Measurements from ENCODE around the gene ANO9.
A peak's percentile ranks its signal among the peaks of the same experiment; 100 is the strongest.

ANO9 gene

GRCh38 chr11:409600-410483, 32.0 kb downstream of the ANO9 start:
- H2BK120ac ChIP-seq (ENCODE audit: low read depth, low read length) = peak overlapping the region; percentile 21
- no peak for DNase-seq
- H3K4me1 ChIP-seq (ENCODE audit: control insufficient read depth, insufficient read depth, low read depth, low read length) = peaks cover 70% of the 10 kb centered on the region
- H2BK12ac ChIP-seq (ENCODE audit: low read length in 2 of 2) = peak overlapping the region; percentile 12 to 70
- peaks cover 0 to 10% of the 10 kb centered on the region in 2 experiments for H3K36me3 ChIP-seq (ENCODE audit: control insufficient read depth in 1 of 2, insufficient read depth in 2 of 2, low read depth in 1 of 2, low read length in 2 of 2)
- H3K23ac ChIP-seq (ENCODE audit: low read length in 2 of 2) = no peak overlapping the region
- H4K91ac ChIP-seq (ENCODE audit: low read length) = no peak overlapping the region
- no peak overlapping the region for H3K4me3 ChIP-seq (ENCODE audit: insufficient read depth in 1 of 2, low read depth in 1 of 2, low read length in 2 of 2)
- H2BK5ac ChIP-seq (ENCODE audit: low read depth, low read length, poor library complexity, severe bottlenecking) = no peak overlapping the region
- no peak overlapping the region for H3K18ac ChIP-seq (ENCODE audit: low read depth in 1 of 2, low read length in 2 of 2)
- H2BK15ac ChIP-seq (ENCODE audit: low read depth, poor library complexity, severe bottlenecking) = no peak overlapping the region
- WGBS = 80% methylated on average over 18 of the region's 18 CpGs
- H4K8ac ChIP-seq (ENCODE audit: low read length) = no peak overlapping the region
- peaks cover 0 to 12% of the 10 kb centered on the region in 2 experiments for H3K27me3 ChIP-seq (ENCODE audit: control insufficient read depth in 1 of 2, insufficient read depth in 1 of 2, low read length in 2 of 2)
- H3K4me2 ChIP-seq (ENCODE audit: low read length, poor library complexity, severe bottlenecking) = peak overlapping the region; percentile 20
- H3K27ac ChIP-seq (ENCODE audit: low read length, poor library complexity, severe bottlenecking) = peak overlapping the region; percentile 31
- no peak overlapping the region for H2AFZ ChIP-seq (ENCODE audit: low read depth, low read length)
- H3K9me3 ChIP-seq (ENCODE audit: control insufficient read depth, low read length) = no peaks in the 10 kb centered on the region
- peak overlapping the region in 1 of 2 experiments; percentile 44 for H3K14ac ChIP-seq (ENCODE audit: low read length in 2 of 2)
- peaks cover 4% of the 10 kb centered on the region for H3K79me1 ChIP-seq (replicated peaks; ENCODE audit: low read length, poor library complexity, severe bottlenecking)
- H2AK5ac ChIP-seq (ENCODE audit: low read length, severe bottlenecking) = peak overlapping the region; percentile 60
- no peak overlapping the region for H3K9ac ChIP-seq (ENCODE audit: low read length)
- H3K4ac ChIP-seq (ENCODE audit: low read depth in 1 of 2, low read length in 2 of 2) = no peak overlapping the region

GRCh38 chr11:409008-409599, 32.7 kb downstream of the ANO9 start:
- H3K27ac ChIP-seq (ENCODE audit: low read length, poor library complexity, severe bottlenecking) = peak overlapping the region; percentile 31
- peak overlapping the region; percentile 60 for H2AK5ac ChIP-seq (ENCODE audit: low read length, severe bottlenecking)
- peaks cover 0 to 7% of the 10 kb centered on the region in 2 experiments for H3K27me3 ChIP-seq (ENCODE audit: control insufficient read depth in 1 of 2, insufficient read depth in 1 of 2, low read length in 2 of 2)
- no peak overlapping the region for H3K23ac ChIP-seq (ENCODE audit: low read length in 2 of 2)
- no peak overlapping the region for H4K8ac ChIP-seq (ENCODE audit: low read length)
- H3K79me1 ChIP-seq (replicated peaks; ENCODE audit: low read length, poor library complexity, severe bottlenecking) = peaks cover 4% of the 10 kb centered on the region
- H3K9me3 ChIP-seq (ENCODE audit: control insufficient read depth, low read length) = no peaks in the 10 kb centered on the region
- WGBS = 92% methylated on average over 7 of the region's 7 CpGs
- no peak overlapping the region for H2BK120ac ChIP-seq (ENCODE audit: low read depth, low read length)
- peaks cover 63% of the 10 kb centered on the region for H3K4me1 ChIP-seq (ENCODE audit: control insufficient read depth, insufficient read depth, low read depth, low read length)
- no peak overlapping the region for H2BK5ac ChIP-seq (ENCODE audit: low read depth, low read length, poor library complexity, severe bottlenecking)
- H3K4ac ChIP-seq (ENCODE audit: low read depth in 1 of 2, low read length in 2 of 2) = no peak overlapping the region
- no peak overlapping the region for H3K18ac ChIP-seq (ENCODE audit: low read depth in 1 of 2, low read length in 2 of 2)
- H4K91ac ChIP-seq (ENCODE audit: low read length) = peak overlapping the region; percentile 78
- no peak overlapping the region for H3K9ac ChIP-seq (ENCODE audit: low read length)
- H3K4me3 ChIP-seq (ENCODE audit: insufficient read depth in 1 of 2, low read depth in 1 of 2, low read length in 2 of 2) = no peak overlapping the region
- H2BK15ac ChIP-seq (ENCODE audit: low read depth, poor library complexity, severe bottlenecking) = no peak overlapping the region
- no peak overlapping the region for H2BK12ac ChIP-seq (ENCODE audit: low read length in 2 of 2)
- H2AFZ ChIP-seq (ENCODE audit: low read depth, low read length) = no peak overlapping the region
- H3K4me2 ChIP-seq (ENCODE audit: low read length, poor library complexity, severe bottlenecking) = no peak overlapping the region
- H3K36me3 ChIP-seq (ENCODE audit: control insufficient read depth in 1 of 2, insufficient read depth in 2 of 2, low read depth in 1 of 2, low read length in 2 of 2) = peaks cover 0 to 18% of the 10 kb centered on the region in 2 experiments
- H3K14ac ChIP-seq (ENCODE audit: low read length in 2 of 2) = no peak overlapping the region
- no peak for DNase-seq

- Histone ChIP-seq H2AFZ (ENCODE audit: low read depth, low read length) (no peak overlapping the region), H3K27me3 (ENCODE audit: control insufficient read depth in 1 of 2, insufficient read depth in 1 of 2, low read length in 2 of 2) (peaks cover 0 to 7% of the 10 kb centered on the region in 2 experiments), H3K23ac (ENCODE audit: low read length in 2 of 2) (no peak overlapping the region), H3K4ac (ENCODE audit: low read depth in 1 of 2, low read length in 2 of 2) (no peak overlapping the region), H3K9me3 (ENCODE audit: control insufficient read depth, low read length) (no peaks in the 10 kb centered on the region), H3K79me1 (replicated peaks; ENCODE audit: low read length, poor library complexity, severe bottlenecking) (peaks cover 4% of the 10 kb centered on the region), H3K9ac (ENCODE audit: low read length) (no peak overlapping the region), H2BK15ac (ENCODE audit: low read depth, poor library complexity, severe bottlenecking) (no peak overlapping the region), H2AK5ac (ENCODE audit: low read length, severe bottlenecking) (peak overlapping the region; percentile 33), H3K4me1 (ENCODE audit: control insufficient read depth, insufficient read depth, low read depth, low read length) (peaks cover 57% of the 10 kb centered on the region), H2BK120ac (ENCODE audit: low read depth, low read length) (no peak overlapping the region), H3K27ac (ENCODE audit: low read length, poor library complexity, severe bottlenecking) (no peak overlapping the region), H3K4me2 (ENCODE audit: low read length, poor library complexity, severe bottlenecking) (no peak overlapping the region), H3K14ac (ENCODE audit: low read length in 2 of 2) (no peak overlapping the region), H3K36me3 (ENCODE audit: control insufficient read depth in 1 of 2, insufficient read depth in 2 of 2, low read depth in 1 of 2, low read length in 2 of 2) (peaks cover 0 to 25% of the 10 kb centered on the region in 2 experiments), H3K4me3 (ENCODE audit: insufficient read depth in 1 of 2, low read depth in 1 of 2, low read length in 2 of 2) (no peak overlapping the region), H2BK5ac (ENCODE audit: low read depth, low read length, poor library complexity, severe bottlenecking) (no peak overlapping the region), H2BK12ac (ENCODE audit: low read length in 2 of 2) (no peak overlapping the region), H3K18ac (ENCODE audit: low read depth in 1 of 2, low read length in 2 of 2) (no peak overlapping the region), H4K91ac (ENCODE audit: low read length) (peak overlapping the region; percentile 78), H4K8ac (ENCODE audit: low read length) (no peak overlapping the region)
- 92% methylated on average over 15 of the region's 15 CpGs for WGBS
- no peak for DNase-seq
Measured at GRCh38 chr11:408154-409007, 33.4 kb downstream of the ANO9 start.

Data from mesenchymal stem cell (in vitro differentiated cells and primary cell).